HG02623 (cell line): ENCODE results near the gene RHOT1.

Experiments
- ATAC-seq: cut with Tn5 transposase; IDR thresholded peaks from one replicate; pipeline ENCODE4 v1.9.1; 2021; ENCODE audit warnings: moderate library complexity; ENCODE audit not compliant: unreplicated experiment

The RHOT1 gene

DNA sequence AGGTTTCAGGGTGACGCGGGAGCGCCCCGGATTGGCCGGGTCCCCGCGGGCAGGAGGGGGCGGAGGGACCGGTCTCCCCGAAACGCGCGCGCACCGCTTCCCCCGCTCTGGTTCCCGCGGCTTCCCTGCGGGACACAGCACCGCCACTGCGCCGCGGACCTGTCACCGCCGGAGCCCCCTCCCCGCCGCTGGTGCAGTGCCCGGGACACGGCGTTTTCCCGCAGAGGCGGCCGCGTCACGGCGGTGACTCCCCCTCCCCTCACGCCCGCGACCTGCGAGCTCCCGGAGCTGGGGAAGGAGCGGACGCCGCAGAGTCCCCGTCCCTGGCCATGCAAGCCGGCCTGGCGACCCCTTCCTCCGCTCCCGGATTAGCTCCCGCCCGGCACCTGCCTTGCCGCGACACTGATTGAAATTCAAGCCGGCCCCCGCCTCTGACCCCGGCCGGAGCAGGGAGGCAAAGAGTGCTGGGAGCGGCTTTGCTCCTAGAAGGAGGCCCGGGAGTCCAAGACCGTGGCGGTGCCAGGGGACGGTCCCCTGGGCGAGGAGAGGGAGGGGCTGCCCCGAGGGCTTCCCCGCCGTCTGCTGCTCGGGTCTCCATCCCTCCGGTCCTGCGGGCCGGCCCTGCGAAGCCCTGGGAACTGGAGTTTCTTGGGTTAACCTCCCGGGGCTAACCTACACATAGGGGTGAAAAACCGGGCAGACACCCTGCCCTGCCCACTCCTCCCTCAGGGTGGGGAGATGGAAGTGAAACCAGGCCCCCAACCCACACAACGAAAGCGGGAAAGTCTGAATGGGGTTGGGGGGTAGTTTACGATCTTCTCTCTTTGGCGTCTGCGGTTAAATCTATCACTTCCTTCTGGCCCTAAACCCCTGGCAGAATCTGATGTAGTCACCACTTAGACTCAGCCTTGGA lies 124.3 kb downstream of the RHOT1 start:
- ATAC-seq, result no peak

DNA sequence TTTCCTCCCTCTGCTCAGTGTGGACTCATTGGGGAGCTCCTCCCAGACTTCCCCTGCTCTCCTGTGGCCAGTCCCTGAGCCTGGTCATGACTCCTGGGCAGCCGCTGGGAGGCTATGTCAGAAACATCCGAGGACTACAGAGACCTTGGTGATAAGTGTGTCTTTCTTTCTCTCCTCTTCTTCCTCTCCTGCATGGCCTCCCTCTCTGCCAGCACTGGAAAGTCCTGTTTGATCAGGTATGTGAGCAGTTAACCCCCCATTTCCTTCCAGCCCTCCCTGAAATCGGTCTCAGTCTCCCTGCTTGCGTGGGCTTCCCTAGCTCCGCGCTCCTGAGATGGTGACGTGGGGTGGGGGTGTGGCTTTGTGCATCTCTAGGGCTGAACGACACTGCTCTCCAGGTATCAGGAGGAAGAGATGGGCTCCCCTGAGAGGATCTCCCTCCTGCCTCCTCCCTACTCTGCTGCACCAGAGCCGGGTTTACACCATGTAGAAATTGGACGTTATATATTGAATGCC lies 125.4 kb downstream of the RHOT1 start:
- ATAC-seq, result no peak

DNA sequence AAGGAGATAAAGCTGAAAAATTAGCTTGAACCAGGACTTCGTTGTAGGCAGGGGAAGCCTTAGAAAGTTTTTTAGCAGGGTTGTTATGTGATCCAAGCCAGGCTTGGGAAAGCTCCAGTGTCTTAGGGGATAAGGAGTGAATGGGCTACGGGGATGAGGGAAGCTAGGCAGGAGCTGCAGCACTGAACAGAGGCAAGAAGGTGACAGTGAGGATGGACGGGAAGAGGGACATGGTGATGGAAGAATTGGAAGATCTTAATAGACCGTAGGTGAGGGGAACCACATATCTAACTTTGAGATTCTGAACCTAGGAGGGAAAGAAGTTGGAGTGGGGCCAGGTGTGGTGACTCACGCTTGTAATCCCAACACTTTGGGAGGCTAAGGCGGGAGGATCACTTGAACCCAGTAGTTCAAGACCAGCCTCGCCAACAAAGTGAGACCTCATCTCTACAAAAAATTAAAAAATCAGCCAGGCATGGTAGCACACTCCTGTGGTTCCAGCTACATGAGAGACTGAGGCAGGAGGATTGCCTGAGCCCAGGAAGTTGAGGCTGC lies 126.5 kb downstream of the RHOT1 start:
- ATAC-seq, result no peak

- no peak for ATAC-seq
Measured at GRCh38 chr17:32269377-32269776, 127.1 kb downstream of the RHOT1 start.

DNA sequence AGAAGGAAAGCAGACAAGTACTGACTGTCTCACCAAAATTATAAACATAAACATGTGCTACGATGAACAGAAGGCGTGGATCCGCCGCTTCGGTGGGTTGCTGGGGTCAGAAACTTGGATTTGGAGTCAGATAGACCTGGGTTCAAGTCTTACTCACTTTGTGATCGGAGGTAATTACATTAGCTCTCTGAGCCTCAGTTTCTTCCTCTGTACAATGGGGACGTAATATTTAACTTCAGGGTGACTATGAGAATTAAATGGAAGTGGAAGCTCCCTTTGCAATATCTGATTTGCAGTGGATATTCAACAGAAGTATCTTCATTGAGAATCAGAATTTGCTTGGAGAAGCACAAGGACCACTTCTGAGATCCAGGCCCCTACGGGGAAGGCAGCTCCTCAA lies 129.5 kb downstream of the RHOT1 start:
- no peak for ATAC-seq

- ATAC-seq, result no peak
Measured at GRCh38 chr17:32274101-32274500, 131.8 kb downstream of the RHOT1 start.

GRCh38 chr17:32274643-32275042 lies 132.3 kb downstream of the RHOT1 start:
- ATAC-seq, result no peak
